NCI-H82 treated with DMSO at 0.1 percent for 48 hours (cell line): ENCODE results near the gene VAV2.
"Not testable (repeated sequence)": the region's sequence is repeated elsewhere in the genome, so short reads cannot be mapped to it uniquely, and the experiment has no call there.

Experiments
- DNase-seq: peaks from one replicate; lab custom pipeline; 2025; ENCODE audit not compliant: unreplicated experiment; lab: John Stamatoyannopoulos, UW

The VAV2 gene

DNA sequence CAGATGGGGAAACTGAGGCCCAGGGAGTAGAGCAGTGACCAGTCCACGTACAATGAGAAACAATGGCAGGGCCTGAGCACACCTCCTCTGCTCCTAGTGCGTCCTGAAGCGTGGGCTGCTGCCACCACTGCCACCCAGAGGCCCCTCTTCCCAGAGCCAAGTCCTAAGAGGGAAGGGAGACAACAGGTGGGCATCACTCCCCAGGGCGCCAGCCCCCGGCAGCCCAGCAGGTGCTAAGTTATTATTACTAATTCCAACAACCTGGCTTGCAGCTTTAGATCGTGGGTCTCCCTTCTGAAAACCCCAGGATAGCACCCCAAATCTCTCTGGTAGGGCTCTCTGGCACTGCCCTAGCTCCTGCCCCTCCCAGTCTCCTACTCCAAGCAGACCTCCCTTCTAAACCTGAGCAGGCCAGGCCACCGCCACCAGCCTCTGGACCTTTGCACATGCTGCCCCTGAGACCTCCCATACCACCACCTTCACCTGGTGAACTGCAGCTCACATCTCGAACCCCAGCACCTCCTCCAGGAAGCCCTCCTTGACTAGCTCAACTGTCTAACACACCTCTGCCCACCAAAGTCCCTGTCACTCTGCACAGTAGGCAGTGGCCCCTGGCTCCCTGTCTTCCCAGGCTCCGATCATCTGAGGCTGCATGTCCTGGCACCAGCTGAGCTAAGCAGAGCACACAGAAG is 65.8 kb downstream of the VAV2 start:
- no peak for DNase-seq

GRCh38 chr9:133924453-133924852 is 67.7 kb downstream of the VAV2 start:
- DNase-seq, result no peak

DNA sequence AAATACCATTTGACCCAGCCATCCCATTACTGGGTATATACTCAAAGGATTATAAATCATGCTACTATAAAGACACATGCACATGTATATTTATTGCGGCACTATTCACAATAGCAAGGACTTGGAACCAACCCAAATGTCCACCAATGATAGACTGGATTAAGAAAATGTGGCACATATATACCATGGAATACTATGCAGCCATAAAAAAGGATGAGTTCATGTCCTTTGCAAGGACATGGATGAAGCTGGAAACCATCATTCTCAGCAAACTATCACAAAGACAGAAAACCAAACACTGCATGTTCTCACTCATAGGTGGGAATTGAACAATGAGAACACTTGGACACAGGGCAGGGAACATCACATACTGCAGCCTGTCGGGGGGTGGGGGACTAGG is 68.5 kb downstream of the VAV2 start:
- DNase-seq, result not testable (repeated sequence)

GRCh38 chr9:133921866-133922265 is 70.3 kb downstream of the VAV2 start:
- no peak for DNase-seq

GRCh38 chr9:133920471-133920870 is 71.7 kb downstream of the VAV2 start:
- DNase-seq, result no peak

- DNase-seq, result no peak
These were observed 72.6 kb downstream of the VAV2 start for GRCh38 chr9:133919253-133920115.

- DNase-seq, result no peak
These were observed 73.9 kb downstream of the VAV2 start for GRCh38 chr9:133918111-133918813.

DNA sequence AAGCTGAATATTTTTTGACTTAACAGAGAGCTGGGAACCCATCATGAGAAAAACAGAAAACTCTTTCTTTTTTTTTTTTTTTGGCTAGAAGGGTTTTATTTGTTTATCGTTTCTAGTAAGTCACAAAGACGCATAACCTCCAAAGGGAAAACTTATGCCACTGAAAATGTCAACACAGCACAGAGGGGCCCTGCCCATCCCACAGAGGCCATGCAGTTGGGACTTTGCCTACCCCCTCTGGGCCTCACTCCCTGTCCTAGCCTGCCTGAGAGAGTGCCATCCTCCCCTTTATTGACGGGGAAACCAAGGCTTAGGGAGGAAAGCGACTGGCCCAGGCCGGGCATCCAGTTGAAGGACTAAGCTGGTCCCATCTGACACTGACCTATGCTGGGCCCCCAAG is 74.7 kb downstream of the VAV2 start:
- no peak for DNase-seq

- no peak for DNase-seq
These were observed 76.0 kb downstream of the VAV2 start for GRCh38 chr9:133916159-133916541.

- no peak for DNase-seq
These were observed 76.5 kb downstream of the VAV2 start for GRCh38 chr9:133915534-133916158.

DNA sequence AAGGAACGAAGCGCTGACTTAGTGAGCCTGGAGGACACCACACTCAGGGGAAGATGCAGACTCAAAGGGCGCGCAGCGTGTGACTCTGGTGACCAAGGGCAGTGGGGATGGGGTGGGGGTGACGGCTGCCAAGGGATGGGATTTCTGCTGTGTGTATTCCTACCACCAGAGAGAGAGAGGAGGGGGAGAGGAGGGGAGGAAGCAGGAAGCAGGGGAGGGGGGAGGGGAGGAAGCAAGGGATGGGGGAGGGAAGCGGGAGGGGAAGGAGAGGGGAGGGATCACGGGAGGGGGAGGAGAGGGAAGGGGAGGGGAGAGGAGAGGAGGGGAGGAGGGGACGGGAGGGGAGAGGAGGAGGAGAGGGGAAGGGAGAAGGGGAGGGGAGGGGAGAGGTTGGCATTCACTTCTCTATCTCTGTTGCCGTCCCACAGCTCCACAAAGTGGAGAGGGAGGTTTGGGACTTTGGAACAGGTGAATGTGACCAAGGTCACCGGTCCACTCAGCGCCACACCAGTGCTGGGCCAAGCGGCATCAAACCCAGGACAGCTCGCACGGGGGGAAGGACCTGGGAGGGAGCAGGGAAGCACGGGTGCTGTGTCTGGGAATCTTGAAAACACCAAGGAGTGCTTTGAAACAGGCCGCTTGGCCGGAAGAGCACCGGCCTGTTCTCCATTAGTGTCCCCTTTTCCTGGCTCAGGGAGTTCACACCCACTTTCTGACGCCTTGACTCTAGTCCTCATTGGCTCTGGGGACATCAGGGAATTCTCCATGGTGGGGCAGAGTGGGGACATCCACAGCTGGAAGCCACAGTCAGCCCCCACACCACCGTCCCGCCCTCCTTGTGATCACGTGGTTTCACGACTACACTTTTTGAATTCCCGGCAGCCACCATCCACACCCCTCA is 77.4 kb downstream of the VAV2 start:
- DNase-seq, result no peak

DNA sequence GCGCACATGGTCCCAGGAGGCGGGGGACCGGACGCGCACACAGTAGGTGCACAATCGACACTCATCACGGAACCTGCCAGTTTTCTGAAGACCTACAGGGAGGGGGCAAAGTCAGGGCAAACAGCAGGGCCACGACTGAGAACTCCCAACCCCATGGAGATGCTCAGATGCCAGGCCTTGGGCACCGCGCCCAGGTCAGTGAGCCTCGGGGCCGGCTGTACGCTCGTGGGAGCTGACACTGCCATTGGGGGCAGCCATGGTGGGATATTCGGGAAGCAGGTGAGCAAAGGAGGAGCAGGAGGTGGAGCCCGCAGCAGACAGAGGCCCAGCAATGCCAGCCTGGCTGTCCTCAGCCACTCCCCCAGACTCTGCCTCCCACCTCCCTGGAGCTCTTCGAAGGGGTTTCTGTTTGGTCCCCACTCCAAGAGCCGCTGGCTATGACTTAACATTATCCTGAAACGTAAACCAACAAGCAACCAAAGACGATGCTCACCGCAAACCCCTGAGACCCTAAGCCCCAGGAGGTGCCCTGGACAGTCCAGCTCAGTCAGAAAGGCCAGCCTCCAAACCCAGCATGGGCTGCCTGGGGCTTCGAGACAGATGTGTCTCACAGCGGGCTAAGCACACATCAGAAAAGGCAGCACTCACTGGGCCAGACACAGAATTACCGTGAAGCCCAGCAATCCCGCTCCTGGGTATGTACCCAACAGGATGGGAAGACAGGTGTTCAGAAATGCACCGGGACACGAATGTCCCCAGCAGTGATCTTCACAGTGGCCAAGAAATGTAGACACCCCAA is 78.4 kb downstream of the VAV2 start:
- no peak for DNase-seq

DNA sequence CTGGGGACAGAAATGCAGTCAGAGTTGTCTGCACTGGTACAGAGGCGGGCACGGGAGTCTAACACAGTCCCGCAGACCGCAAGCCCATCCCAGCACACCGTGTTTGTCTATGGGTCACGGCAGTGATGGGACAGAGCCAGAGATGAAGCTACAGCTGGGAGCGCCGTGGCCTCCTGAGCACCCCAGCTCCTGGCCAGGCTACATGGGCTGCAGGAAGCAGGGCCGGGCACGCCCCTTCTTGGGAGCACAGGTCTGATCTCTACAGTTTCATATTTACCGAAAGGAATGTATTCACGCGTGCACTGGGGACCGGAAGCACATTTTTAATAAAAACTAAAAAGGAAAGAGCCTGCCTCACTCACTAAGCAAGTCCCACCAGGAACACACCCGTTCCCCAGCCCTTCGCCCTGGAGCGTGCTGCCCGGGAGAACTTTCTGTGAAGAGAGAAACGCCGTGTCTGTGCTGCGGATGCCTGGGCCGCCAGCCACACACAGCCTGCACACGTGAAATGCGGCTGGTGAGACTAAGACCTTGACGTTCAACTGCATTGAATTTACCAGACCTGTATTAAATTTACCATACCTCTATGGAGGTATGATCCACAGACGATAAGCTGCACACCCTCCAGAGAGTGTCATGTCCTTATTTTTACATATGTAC is 81.1 kb downstream of the VAV2 start:
- DNase-seq, result no peak

- no peak for DNase-seq
These were observed 84.9 kb downstream of the VAV2 start for GRCh38 chr9:133906932-133907910.

DNA sequence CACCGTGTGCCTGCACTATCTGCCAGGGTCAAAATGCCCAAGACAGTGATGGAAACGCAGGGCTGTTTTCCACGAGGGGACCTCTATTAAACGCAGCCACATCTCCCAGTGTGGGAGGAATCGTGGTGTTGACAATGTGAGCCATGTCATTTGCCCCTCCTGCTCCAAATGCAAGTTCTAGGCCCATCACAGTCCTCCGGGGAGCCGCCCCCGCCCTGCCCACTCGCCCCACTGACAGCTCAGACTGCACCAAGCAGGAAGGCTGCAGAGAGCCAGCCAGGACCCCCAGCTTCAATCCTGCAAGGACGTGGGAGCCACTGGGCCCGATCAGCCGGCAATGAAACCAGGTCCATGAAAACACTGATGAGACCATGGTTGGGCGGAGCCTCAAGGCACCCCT is 85.9 kb downstream of the VAV2 start:
- DNase-seq, result no peak

- DNase-seq, result no peak
These were observed 86.6 kb downstream of the VAV2 start for GRCh38 chr9:133905493-133905892.

DNA sequence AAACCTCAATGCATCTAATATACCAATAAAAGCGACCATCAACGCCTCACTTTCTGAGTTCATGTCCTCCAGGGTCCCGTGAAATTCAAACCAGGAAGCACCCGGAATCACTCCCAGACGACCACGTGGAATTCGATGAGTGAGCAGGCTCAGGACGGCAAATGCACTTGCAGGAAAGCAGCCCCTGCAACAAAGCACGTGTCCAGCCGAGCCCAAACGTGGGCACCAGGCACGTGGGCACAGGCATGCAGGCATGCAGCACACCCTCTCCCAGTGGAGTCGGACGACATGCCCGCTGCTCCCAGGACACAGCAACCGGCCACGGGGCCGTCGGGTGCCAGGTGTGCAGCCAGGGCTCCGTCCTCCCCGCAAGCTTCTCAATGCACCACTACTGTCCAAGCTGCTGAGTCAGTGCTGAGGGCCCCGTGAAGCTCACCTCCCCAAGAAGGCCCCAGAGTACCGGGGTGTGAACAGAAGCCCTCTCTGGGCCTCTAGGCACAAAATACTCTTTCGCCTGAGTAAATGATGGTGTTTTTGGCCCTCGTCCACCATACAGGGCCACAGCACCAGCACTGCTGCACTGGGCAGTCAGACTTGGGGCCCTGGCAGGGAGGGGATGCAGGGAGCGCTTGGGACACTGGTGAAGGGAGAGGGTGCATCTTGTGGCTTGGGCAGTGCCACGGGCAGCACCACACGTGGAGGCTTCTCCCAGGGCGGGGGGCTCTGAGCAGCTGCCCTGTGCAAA is 87.6 kb downstream of the VAV2 start:
- DNase-seq, result no peak
